Cortex of kidney (tissue), 1 donor: ENCODE results near the gene ATP1B3.
"Not testable (repeated sequence)": the region's sequence is repeated elsewhere in the genome, so short reads cannot be mapped to it uniquely, and the experiment has no call there.

Experiments
- DNase-seq: peaks from one replicate; lab custom pipeline; 2025; lab: John Stamatoyannopoulos, UW

ATP1B3 gene

GRCh38 chr3:141876381-141876890 is at the start of gene ATP1B3:
Gene ATP1B3 (plus strand): TSS chr3:141876643. CDS start chr3:141876802, 159 bp downstream.
- no peak for DNase-seq

GRCh38 chr3:141828487-141828886 is 48.0 kb upstream of the ATP1B3 start:
- no peak for DNase-seq

GRCh38 chr3:141828890-141829289 is 47.6 kb upstream of the ATP1B3 start:
- no peak for DNase-seq

- no peak for DNase-seq
Observed at GRCh38 chr3:141830508-141830907, 45.9 kb upstream of the ATP1B3 start.

- DNase-seq: no peak
Observed at GRCh38 chr3:141834292-141834691, 42.2 kb upstream of the ATP1B3 start.

- no peak for DNase-seq
Observed at GRCh38 chr3:141835557-141836229, 40.8 kb upstream of the ATP1B3 start.

GRCh38 chr3:141839389-141839788 is 37.1 kb upstream of the ATP1B3 start:
- no peak for DNase-seq

- DNase-seq: no peak
Observed at GRCh38 chr3:141840737-141841544, 35.5 kb upstream of the ATP1B3 start.

GRCh38 chr3:141844108-141844507 is 32.3 kb upstream of the ATP1B3 start:
- no peak for DNase-seq

GRCh38 chr3:141844812-141845211 is 31.6 kb upstream of the ATP1B3 start:
- no peak for DNase-seq

GRCh38 chr3:141845407-141846049 is 30.9 kb upstream of the ATP1B3 start:
- no peak for DNase-seq

GRCh38 chr3:141846050-141846433 is 30.4 kb upstream of the ATP1B3 start:
- no peak for DNase-seq

- not testable (repeated sequence) for DNase-seq
Observed at GRCh38 chr3:141848159-141848748, 28.2 kb upstream of the ATP1B3 start.

- DNase-seq: no peak
Observed at GRCh38 chr3:141849056-141849815, 27.2 kb upstream of the ATP1B3 start.

- no peak for DNase-seq
Observed at GRCh38 chr3:141851411-141851810, 25.0 kb upstream of the ATP1B3 start.

- no peak for DNase-seq
Observed at GRCh38 chr3:141853081-141853601, 23.3 kb upstream of the ATP1B3 start.

GRCh38 chr3:141853629-141854168 is 22.7 kb upstream of the ATP1B3 start:
- DNase-seq: no peak

GRCh38 chr3:141854599-141854998 is 21.8 kb upstream of the ATP1B3 start:
- DNase-seq: no peak

- no peak for DNase-seq
Observed at GRCh38 chr3:141858312-141858711, 18.1 kb upstream of the ATP1B3 start.

- no peak for DNase-seq
Observed at GRCh38 chr3:141859651-141860050, 16.8 kb upstream of the ATP1B3 start.

- DNase-seq: no peak
Observed at GRCh38 chr3:141860086-141860669, 16.3 kb upstream of the ATP1B3 start.
